ENCODE data around the gene MLLT1. TPM values are rescaled to one million over a fixed set of nuclear protein-coding genes. Genes with fewer than 3 reads are reported as not detected.

Gene MLLT1
- total RNA-seq, 1 experiment from 2014 or later = 55.0 TPM

GRCh38 chr19:6212403-6213265 is 67.1 kb downstream of the MLLT1 start:
- Histone ChIP-seq H3K4me1 (ENCODE audit: control insufficient read depth in 1 of 2, insufficient read depth in 2 of 2, low read length in 2 of 2) (no peaks in the 10 kb centered on the region), H3K27ac (ENCODE audit: low read depth, low read length) (no peak overlapping the region), H3K9ac (ENCODE audit: low read length) (no peak overlapping the region), H3K79me2 (ENCODE audit: insufficient read depth, low read length) (no peaks in the 10 kb centered on the region), H3K27me3 (ENCODE audit: insufficient read depth, low read length) (no peaks in the 10 kb centered on the region), H4K20me1 (ENCODE audit: insufficient read depth) (no peaks in the 10 kb centered on the region), H2AFZ (ENCODE audit: low read depth, low read length, poor library complexity, severe bottlenecking) (no peak overlapping the region), H3K4me2 (ENCODE audit: low read length) (no peak overlapping the region), H3K9me2 (ENCODE audit: insufficient read depth) (no peaks in the 10 kb centered on the region), H3K9me3 (ENCODE audit: control insufficient read depth in 1 of 2, insufficient read depth in 1 of 2, low read depth in 1 of 2, low read length in 2 of 2) (no peaks in the 10 kb centered on the region), H3K4me3 (replicated peaks in 1 of 2; ENCODE audit: low read depth in 1 of 2, low read length in 2 of 2) (no peak overlapping the region), H3K36me3 (ENCODE audit: control insufficient read depth in 1 of 2, insufficient read depth in 2 of 2, low read length in 2 of 2) (no peaks in the 10 kb centered on the region; a peak in 1 of 4 replicates)
- intact Hi-C loops (cut with micrococcal nuclease) = no loop called here
- RAD21 ChIA-PET (ENCODE audit: low non-redundant PET in 1 of 2, low total read pairs in 2 of 2, uncharacterized antibody in 2 of 2, unreplicated experiment in 2 of 2) = no interaction called here
- no TSS peak for BruUV-seq (replicated peaks)
- ATAC-seq (no peak), DNase-seq (ENCODE audit: low read depth, low spot score) (no peak)
- CTCF ChIA-PET = no interaction called here
- no peak for TF ChIP-seq FOSL1 (IDR thresholded peaks at IDR 0.05; ENCODE audit: low read depth)
- no peak for TF ChIP-seq ZNF274 (IDR thresholded peaks at IDR 0.05; ENCODE audit: low read depth, low read length)
- TF ChIP-seq ELF1 (IDR thresholded peaks at IDR 0.05; ENCODE audit: borderline replicate concordance, low read depth) = no peak
- POLR2A ChIA-PET = no interaction called here

- CTCF ChIA-PET = no interaction called here
- Histone ChIP-seq H3K27ac (ENCODE audit: low read depth, low read length) (no peak overlapping the region), H3K9me3 (ENCODE audit: control insufficient read depth in 1 of 2, insufficient read depth in 1 of 2, low read depth in 1 of 2, low read length in 2 of 2) (no peaks in the 10 kb centered on the region), H3K4me3 (replicated peaks in 1 of 2; ENCODE audit: low read depth in 1 of 2, low read length in 2 of 2) (no peak overlapping the region), H3K9me2 (ENCODE audit: insufficient read depth) (no peaks in the 10 kb centered on the region), H3K79me2 (ENCODE audit: insufficient read depth, low read length) (no peaks in the 10 kb centered on the region), H3K4me2 (ENCODE audit: low read length) (no peak overlapping the region), H3K27me3 (ENCODE audit: insufficient read depth, low read length) (no peaks in the 10 kb centered on the region), H3K36me3 (ENCODE audit: control insufficient read depth in 1 of 2, insufficient read depth in 2 of 2, low read length in 2 of 2) (no peaks in the 10 kb centered on the region; a peak in 1 of 4 replicates), H2AFZ (ENCODE audit: low read depth, low read length, poor library complexity, severe bottlenecking) (no peak overlapping the region), H3K9ac (ENCODE audit: low read length) (no peak overlapping the region), H4K20me1 (ENCODE audit: insufficient read depth) (no peaks in the 10 kb centered on the region), H3K4me1 (ENCODE audit: control insufficient read depth in 1 of 2, insufficient read depth in 2 of 2, low read length in 2 of 2) (no peaks in the 10 kb centered on the region)
- ATAC-seq (no peak), DNase-seq (ENCODE audit: low read depth, low spot score) (no peak)
- POLR2A ChIA-PET = no interaction called here
- RAD21 ChIA-PET (ENCODE audit: low non-redundant PET in 1 of 2, low total read pairs in 2 of 2, uncharacterized antibody in 2 of 2, unreplicated experiment in 2 of 2) = interaction anchor here in 1 of 2 experiments (0.6 kb wide), 1 partner anchor 56 kb away, joined by 3 read pairs; no protein-coding TSS in a partner anchor
- no TSS peak for BruUV-seq (replicated peaks)
- intact Hi-C loops (cut with micrococcal nuclease) = no loop called here
- no peak for TF ChIP-seq SRF (IDR thresholded peaks at IDR 0.05; ENCODE audit: low read depth)
- TF ChIP-seq EZH2phosphoT487 (IDR thresholded peaks at IDR 0.05; ENCODE audit: borderline replicate concordance) = no peak
- TF ChIP-seq TCF7L2 (IDR thresholded peaks at IDR 0.05; ENCODE audit: borderline replicate concordance, extremely low read depth, insufficient read depth, insufficient read length) = no peak
- TF ChIP-seq CEBPB (IDR thresholded peaks at IDR 0.05; ENCODE audit: low read depth) = no peak
- TF ChIP-seq ELF1 (IDR thresholded peaks at IDR 0.05; ENCODE audit: borderline replicate concordance, low read depth) = no peak
- TF ChIP-seq POLR2A (IDR thresholded peaks at IDR 0.05; ENCODE audit: borderline replicate concordance, extremely low read depth, insufficient read depth, insufficient read length) = no peak
- no peak for TF ChIP-seq ZBTB33 (IDR thresholded peaks at IDR 0.05; ENCODE audit: extremely low read depth, insufficient replicate concordance, low read length)
- no peak for TF ChIP-seq REST (IDR thresholded peaks at IDR 0.05; ENCODE audit: low read depth)
- no peak for TF ChIP-seq CBX3 (IDR thresholded peaks at IDR 0.05; ENCODE audit: low read depth)
- no peak for TF ChIP-seq FOSL1 (IDR thresholded peaks at IDR 0.05; ENCODE audit: low read depth)
Measured at GRCh38 chr19:6211632-6212402, 68.0 kb downstream of the MLLT1 start.
